Lung (tissue), 12 donors: Measurements from ENCODE around the gene FOXO6. TPM values are rescaled to one million over a fixed set of nuclear protein-coding genes. Genes with fewer than 3 reads are reported as not detected.

Experiments
- ATAC-seq: fragments of 200-7000 bp; cut with Tn5 transposase; one replicate; pipeline ENCODE4 v1.9.1; 2020; ENCODE audit warnings: moderate number of reproducible peaks; ENCODE audit not compliant: insufficient read depth, low FRiP score
- DNase-seq, 3 donors: peaks; one replicate each; pipeline ENCODE4 v3.0.0-alpha.2; 2013 to 2017
- H3K27ac ChIP-seq, 2 donors: one replicate each; pipeline ENCODE4 v1.5.1; 2013; ENCODE audit warnings: mild to moderate bottlenecking in 2 of 2, moderate library complexity in 2 of 2, control low read depth in 1 of 2, inconsistent platforms in 1 of 2, low read depth in 1 of 2, low read length in 1 of 2
- H3K27me3 ChIP-seq, 3 donors: one replicate each; pipeline ENCODE4 v1.5.1; 2013; ENCODE audit warnings: low read length in 2 of 3; ENCODE audit not compliant: control insufficient read depth in 3 of 3, insufficient read depth in 3 of 3
- H3K36me3 ChIP-seq, 4 donors: one replicate each; pipeline ENCODE4 v1.5.1; 2013; ENCODE audit warnings: low read length in 4 of 4, mild to moderate bottlenecking in 1 of 4, moderate library complexity in 1 of 4; ENCODE audit not compliant: control insufficient read depth in 4 of 4, insufficient read depth in 4 of 4
- H3K4me1 ChIP-seq, 5 donors: one replicate each; pipeline ENCODE4 v1.5.1; 2013; ENCODE audit warnings: low read length in 5 of 5, mild to moderate bottlenecking in 2 of 5, moderate library complexity in 1 of 5; ENCODE audit not compliant: control insufficient read depth in 5 of 5, insufficient read depth in 5 of 5
- H3K4me3 ChIP-seq: one replicate; pipeline ENCODE4 v1.5.1; 2013; ENCODE audit warnings: mild to moderate bottlenecking, control low read depth, moderate library complexity
- H3K9ac ChIP-seq, 2 donors: one replicate each; pipeline ENCODE4 v1.5.1; 2013; ENCODE audit warnings: low read length in 2 of 2, control low read depth in 1 of 2; ENCODE audit not compliant: insufficient read depth in 1 of 2
- H3K9me3 ChIP-seq, 4 donors: one replicate each; pipeline ENCODE4 v1.5.1; 2013; ENCODE audit warnings: low read length in 3 of 4, mild to moderate bottlenecking in 1 of 4, moderate library complexity in 1 of 4; ENCODE audit not compliant: control insufficient read depth in 4 of 4, insufficient read depth in 3 of 4
- CTCF ChIP-seq: IDR thresholded peaks from 2 replicates; pipeline ENCODE4 v1.5.1; 2012; ENCODE audit warnings: mild to moderate bottlenecking; ENCODE audit errors: control extremely low read depth, extremely low read depth
- WGBS, 2 donors: extraction: QIAGEN DNeasy Blood & Tissue Kit; methylation state at CpG; one replicate each; pipeline ENCODE4 v1.1.7; 2013; 5-methylcytosine and 5-hydroxymethylcytosine counted together
- polyA plus RNA-seq, 2 donors: library from polyadenylated mRNA; stranded (reverse); fragments of 200-250 nt; gene quantifications; one replicate each; pipeline ENCODE4 v1.2.1, GENCODE V29; 2013
- total RNA-seq, 2 donors: library from RNA; depleted of rRNA in 1 of 2; stranded (reverse); fragments of >200 nt in 1 of 2; gene quantifications; one replicate each; pipeline ENCODE4 v1.2.1, GENCODE V29; 2014 to 2021
- donor health status: control.
- donor health status: control.
- donor health status: Bipolar disorder and iron deficiency.
- donor health status: healthy.
- donor health status: DM: yes; HTN: yes; CAD: no.

The FOXO6 gene
- total and polyA plus RNA-seq, 4 donors, result 0.22 to 2.9 (median 0.86) TPM

GRCh38 chr1:41390166-41390565 lies 28.9 kb downstream of the FOXO6 start:
- ATAC-seq, result no peak
- 73 to 94% methylated on average over 10 of the region's 10 CpGs for WGBS, 2 donors

GRCh38 chr1:41390573-41390972 lies 29.3 kb downstream of the FOXO6 start:
- no peak overlapping the region for H3K4me3 ChIP-seq
- DNase-seq (no peak), ATAC-seq (no peak)
- H3K27ac ChIP-seq, result no peak overlapping the region
- H3K4me1 ChIP-seq, result peaks cover 2 to 41% (median 15%) of the 10 kb centered on the region in 5 donors
- H3K36me3 ChIP-seq, result no peaks in the 10 kb centered on the region
- H3K9ac ChIP-seq, result no peak overlapping the region
- H3K9me3 ChIP-seq, result no peaks in the 10 kb centered on the region
- H3K27me3 ChIP-seq, result peaks cover 0 to 2% (median 0%) of the 10 kb centered on the region in 3 donors
- no peak for TF ChIP-seq CTCF
- 95% methylated on average over 1 of the region's 1 CpG for WGBS, 2 donors

More at GRCh38 chr1:41390166-41390565, 28.9 kb downstream of the FOXO6 start:
- Histone ChIP-seq H3K27me3 (no peaks in the 10 kb centered on the region), H3K9me3 (no peaks in the 10 kb centered on the region), H3K36me3 (no peaks in the 10 kb centered on the region), H3K4me3 (no peak overlapping the region), H3K4me1 (peaks cover 2 to 38% (median 12%) of the 10 kb centered on the region in 5 donors), H3K27ac (no peak overlapping the region), H3K9ac (no peak overlapping the region)
- no peak for TF ChIP-seq CTCF
- DNase-seq, result peak in 1 of 3 donors; percentile 40

GRCh38 chr1:41391834-41392527 lies 30.7 kb downstream of the FOXO6 start:
- WGBS, 2 donors, result 67 to 78% methylated on average over 9 of the region's 9 CpGs
- Histone ChIP-seq H3K4me3 (no peak overlapping the region), H3K36me3 (no peaks in the 10 kb centered on the region), H3K9ac (no peak overlapping the region), H3K27me3 (peaks cover 0 to 3% (median 0%) of the 10 kb centered on the region in 3 donors), H3K4me1 (peaks cover 2 to 41% (median 16%) of the 10 kb centered on the region in 5 donors), H3K27ac (no peak overlapping the region), H3K9me3 (no peaks in the 10 kb centered on the region)
- DNase-seq (no peak), ATAC-seq (no peak)
- TF ChIP-seq CTCF, result no peak
